HCT116 (cell line): ENCODE results near the gene CBLIF. TPM values are rescaled to one million over a fixed set of nuclear protein-coding genes. Genes with fewer than 3 reads are reported as not detected.

ENCODE experiments used
- ATAC-seq: fragments of 200-7000 bp; cut with Tn5 transposase; 2 replicates; pipeline ENCODE4 v1.9.1; 2020; ENCODE audit warnings: mild to moderate bottlenecking, moderate library complexity
- BruUV-seq: library from RNA; stranded (reverse); fragments of 400-500 nt; replicated peaks from 2 replicates; lab custom pipeline; 2021; lab: Mats Ljungman, UMichigan
- CTCF ChIA-PET: fragments of 300-600 bp; sonication (Branson Sonifier 250); formaldehyde crosslinking; loops from one replicate; lab custom pipeline; 2021; ENCODE audit warnings: antibody characterized with exemption; lab: Charles Lee
- POLR2A ChIA-PET: fragments of 300-600, 350-600 bp; sonication (Branson Sonifier 250); formaldehyde crosslinking; loops from one replicate; lab custom pipeline; 2021; ENCODE audit warnings: antibody characterized with exemption; lab: Charles Lee
- RAD21 ChIA-PET, 2 experiments: fragments of 300-600 bp; sonication (Branson Sonifier 250); formaldehyde crosslinking; loops; one replicate each; lab custom pipeline; 2023; ENCODE audit warnings: low total read pairs in 2 of 2; ENCODE audit not compliant: uncharacterized antibody in 2 of 2, unreplicated experiment in 2 of 2, low non-redundant PET in 1 of 2; lab: Charles Lee
- DNase-seq: peaks from one replicate; pipeline ENCODE4 v3.0.0-alpha.2; 2010; ENCODE audit warnings: low read depth, low spot score
- H2AFZ ChIP-seq: fragments of 200-600 bp; shearing (Covaris generic), sonication (generic); 2 replicates; pipeline ENCODE4 v1.6.1; 2017; ENCODE audit warnings: low read depth, mixed run types, mixed read lengths, antibody characterized with exemption, low read length; ENCODE audit not compliant: poor library complexity, severe bottlenecking
- H3K27ac ChIP-seq: 2 replicates; pipeline ENCODE4 v1.5.1; 2012; ENCODE audit warnings: low read depth, low read length
- H3K27me3 ChIP-seq: fragments of 200-600 bp; sonication (generic); 2 replicates; pipeline ENCODE4 v1.6.1; 2016; ENCODE audit warnings: mixed run types, low read length, mixed read lengths; ENCODE audit not compliant: insufficient read depth
- H3K36me3 ChIP-seq, 2 experiments: fragments of 200-500 bp in 1 of 2; fragments of 200-600 bp in 1 of 2; sonication (Bioruptor generic) in 1 of 2; sonication (generic) in 1 of 2; 2 replicates each; pipeline versions ENCODE4 v1.5.1 to v1.6.1; 2014 to 2016; ENCODE audit warnings: low read length in 2 of 2, inconsistent platforms in 1 of 2, mixed read lengths in 1 of 2, mixed run types in 1 of 2; ENCODE audit not compliant: insufficient read depth in 2 of 2, control insufficient read depth in 1 of 2
- H3K4me1 ChIP-seq, 2 experiments: fragments of 200-600 bp in 1 of 2; sonication (generic) in 1 of 2; 2 replicates each; pipeline versions ENCODE4 v1.5.1 to v1.6.1; 2012 to 2017; ENCODE audit warnings: low read length in 2 of 2, inconsistent platforms in 1 of 2, mild to moderate bottlenecking in 1 of 2, mixed read lengths in 1 of 2, mixed run types in 1 of 2, moderate library complexity in 1 of 2; ENCODE audit not compliant: insufficient read depth in 2 of 2, control insufficient read depth in 1 of 2
- H3K4me2 ChIP-seq: fragments of 200-600 bp; sonication (generic); 2 replicates; pipeline ENCODE4 v1.6.1; 2017; ENCODE audit warnings: mixed run types, low read length, mixed read lengths
- H3K4me3 ChIP-seq, 2 experiments: fragments of 200-600 bp in 1 of 2; sonication (generic) in 1 of 2; replicated peaks in 1 of 2; 2 replicates each; pipeline ENCODE4 v1.5.1; 2011 to 2016; ENCODE audit warnings: low read length in 2 of 2, control low read depth in 1 of 2, low read depth in 1 of 2, mild to moderate bottlenecking in 1 of 2, mixed read lengths in 1 of 2, mixed run types in 1 of 2
- H3K79me2 ChIP-seq: fragments of 200-600 bp; sonication (generic); 2 replicates; pipeline ENCODE4 v1.6.1; 2017; ENCODE audit warnings: mild to moderate bottlenecking, mixed run types, low read length, moderate library complexity, mixed read lengths; ENCODE audit not compliant: insufficient read depth
- H3K9ac ChIP-seq: fragments of 200-600 bp; sonication (generic); 2 replicates; pipeline ENCODE4 v1.6.1; 2016; ENCODE audit warnings: low read length, mixed read lengths
- H3K9me2 ChIP-seq: fragments of 200-600 bp; sonication (generic), shearing (Covaris generic); 2 replicates; pipeline ENCODE4 v1.6.1; 2017; ENCODE audit warnings: mixed run types, mild to moderate bottlenecking, moderate library complexity; ENCODE audit not compliant: insufficient read depth
- H3K9me3 ChIP-seq, 2 experiments: fragments of 200-500 bp in 1 of 2; fragments of 200-600 bp in 1 of 2; sonication (Bioruptor generic) in 1 of 2; sonication (generic) in 1 of 2; 2 replicates each; pipeline ENCODE4 v1.6.1; 2014 to 2017; ENCODE audit warnings: low read length in 2 of 2, mixed read lengths in 2 of 2, inconsistent platforms in 1 of 2, low read depth in 1 of 2, mild to moderate bottlenecking in 1 of 2, mixed run types in 1 of 2, moderate library complexity in 1 of 2; ENCODE audit not compliant: control insufficient read depth in 1 of 2, insufficient read depth in 1 of 2
- H4K20me1 ChIP-seq: fragments of 200-600 bp; sonication (generic), shearing (Covaris generic); 2 replicates; pipeline ENCODE4 v1.6.1; 2017; ENCODE audit warnings: mixed run types, mild to moderate bottlenecking, moderate library complexity; ENCODE audit not compliant: insufficient read depth
- CBX3 ChIP-seq: IDR thresholded peaks from 2 replicates; pipeline ENCODE4 v1.6.1; 2012; ENCODE audit warnings: low read depth
- CEBPB ChIP-seq: IDR thresholded peaks from 2 replicates; pipeline ENCODE4 v1.6.1; 2012; ENCODE audit warnings: low read depth
- EGR1 ChIP-seq: IDR thresholded peaks from 2 replicates; pipeline ENCODE4 v1.6.1; 2012; ENCODE audit warnings: low read depth
- ELF1 ChIP-seq: IDR thresholded peaks from 2 replicates; pipeline ENCODE4 v1.6.1; 2012; ENCODE audit warnings: low read depth, borderline replicate concordance
- EZH2 ChIP-seq: fragments of 200-600 bp; sonication (generic); IDR thresholded peaks from 2 replicates; pipeline ENCODE4 v1.6.1; 2017; ENCODE audit warnings: antibody characterized with exemption, mixed run types
- EZH2phosphoT487 ChIP-seq: fragments of 200-600 bp; IDR thresholded peaks from 2 replicates; pipeline ENCODE4 v1.6.1; 2018; ENCODE audit warnings: antibody characterized with exemption, borderline replicate concordance
- FOSL1 ChIP-seq: IDR thresholded peaks from 2 replicates; pipeline ENCODE4 v1.6.1; 2012; ENCODE audit warnings: low read depth
- POLR2A ChIP-seq: IDR thresholded peaks from 2 replicates; pipeline ENCODE4 v1.7.0; 2011; ENCODE audit warnings: borderline replicate concordance; ENCODE audit not compliant: insufficient read depth, insufficient read length; ENCODE audit errors: extremely low read depth
- RAD21 ChIP-seq: IDR thresholded peaks from 2 replicates; pipeline ENCODE4 v1.6.1; 2012; ENCODE audit warnings: low read depth, mild to moderate bottlenecking
- SIN3A ChIP-seq: IDR thresholded peaks from 2 replicates; pipeline ENCODE4 v1.6.1; 2012; ENCODE audit warnings: low read depth
- SP1 ChIP-seq: IDR thresholded peaks from 2 replicates; pipeline ENCODE4 v1.6.1; 2012; ENCODE audit warnings: low read depth
- SRF ChIP-seq: IDR thresholded peaks from 2 replicates; pipeline ENCODE4 v1.6.1; 2012; ENCODE audit warnings: low read depth
- YY1 ChIP-seq: IDR thresholded peaks from 2 replicates; pipeline ENCODE4 v1.6.1; 2011; ENCODE audit warnings: low read length, low read depth, moderate library complexity, mild to moderate bottlenecking; ENCODE audit not compliant: insufficient replicate concordance; ENCODE audit errors: extremely low read depth
- ZNF274 ChIP-seq: fragments of 200-500 bp; sonication (Bioruptor generic); IDR thresholded peaks from 2 replicates; pipeline ENCODE4 v1.6.1; 2014; ENCODE audit warnings: mild to moderate bottlenecking, low read depth, low read length, inconsistent platforms
- intact Hi-C: fragments of 100-400 bp; cut with micrococcal nuclease; formaldehyde crosslinking; loops from 2 replicates; pipeline ENCODE4 v1.10.0; 2022
- total RNA-seq: library from RNA; stranded (reverse); gene quantifications from one replicate; pipeline ENCODE4 v1.2.1, GENCODE V29; 2021; ENCODE audit not compliant: unreplicated experiment
- TF ChIP-seq, protein P1 (sequence below): IDR thresholded peaks from 2 replicates; pipeline ENCODE4 v1.6.1; 2012; ENCODE audit warnings: low read depth
- TF ChIP-seq, protein P2 (sequence below): IDR thresholded peaks from 2 replicates; pipeline ENCODE4 v1.6.1; 2011; ENCODE audit warnings: mild to moderate bottlenecking, low read length, moderate library complexity; ENCODE audit not compliant: insufficient replicate concordance; ENCODE audit errors: extremely low read depth
- TF ChIP-seq, protein P3 (sequence below): IDR thresholded peaks from 2 replicates; pipeline ENCODE4 v1.6.1; 2012

CBLIF gene
- total RNA-seq, 1 experiment from 2014 or later = not detected

DNA sequence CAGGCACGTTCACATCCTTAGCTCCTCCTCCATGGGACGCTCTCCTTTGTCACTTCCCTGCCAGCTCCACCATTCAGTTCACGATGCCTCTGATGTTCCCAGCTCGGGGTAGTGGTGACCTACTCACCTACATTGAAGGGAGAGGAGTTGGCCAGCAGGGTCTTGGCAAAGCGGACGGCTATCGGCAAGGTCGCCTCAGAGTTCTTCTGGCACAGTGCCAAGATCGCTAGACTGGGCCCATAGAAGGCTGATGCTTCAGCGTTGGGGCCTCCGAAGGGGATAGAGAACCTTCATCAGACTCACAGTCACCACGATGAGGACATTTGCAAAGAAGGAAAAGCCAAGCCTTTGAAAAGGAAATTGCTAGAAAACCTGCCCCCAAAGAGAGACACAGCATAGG, 3.0 kb downstream of the CBLIF start:
- POLR2A ChIA-PET = no interaction called here
- RAD21 ChIA-PET = no interaction called here

DNA sequence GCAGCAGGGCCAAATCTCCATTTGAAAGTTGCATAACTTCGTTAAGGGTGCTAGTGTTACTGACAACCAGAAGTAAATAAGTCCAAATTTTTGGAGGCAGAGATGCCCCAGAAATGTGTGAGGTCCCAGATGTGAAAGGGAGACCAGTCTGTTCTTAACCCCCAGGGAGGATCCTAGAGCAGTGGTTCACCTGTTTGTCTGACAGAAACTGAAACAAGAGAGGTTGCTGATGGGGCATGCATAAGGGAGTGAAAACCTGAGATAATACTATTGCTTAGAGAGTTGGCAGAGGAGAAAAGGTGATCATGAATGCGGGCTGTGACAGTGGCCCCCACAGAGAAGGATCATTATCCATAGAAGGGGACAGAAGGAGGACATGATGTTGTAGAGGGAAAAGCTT, 3.8 kb downstream of the CBLIF start:
- ChIA-PET CTCF (no interaction called here), RAD21 (no interaction called here), POLR2A (no interaction called here)
- BruUV-seq = no TSS peak
- H3K9me2 ChIP-seq = no peaks in the 10 kb centered on the region
- no peaks in the 10 kb centered on the region for H3K79me2 ChIP-seq
- no peaks in the 10 kb centered on the region for H4K20me1 ChIP-seq
- no peak overlapping the region for H3K9ac ChIP-seq
- no peak overlapping the region for H3K4me2 ChIP-seq
- H2AFZ ChIP-seq = no peak overlapping the region
- no peaks in the 10 kb centered on the region for H3K36me3 ChIP-seq
- no peaks in the 10 kb centered on the region for H3K4me1 ChIP-seq
- intact Hi-C loops = no loop called here
- no peaks in the 10 kb centered on the region for H3K27me3 ChIP-seq
- H3K4me3 ChIP-seq = no peak overlapping the region
- ATAC-seq (no peak), DNase-seq (no peak)
- H3K9me3 ChIP-seq = no peaks in the 10 kb centered on the region
- H3K27ac ChIP-seq = no peak overlapping the region
- no peak for TF ChIP-seq POLR2A
- no peak for TF ChIP-seq FOSL1
- no peak for TF ChIP-seq SP1
- TF ChIP-seq, protein P1, sequence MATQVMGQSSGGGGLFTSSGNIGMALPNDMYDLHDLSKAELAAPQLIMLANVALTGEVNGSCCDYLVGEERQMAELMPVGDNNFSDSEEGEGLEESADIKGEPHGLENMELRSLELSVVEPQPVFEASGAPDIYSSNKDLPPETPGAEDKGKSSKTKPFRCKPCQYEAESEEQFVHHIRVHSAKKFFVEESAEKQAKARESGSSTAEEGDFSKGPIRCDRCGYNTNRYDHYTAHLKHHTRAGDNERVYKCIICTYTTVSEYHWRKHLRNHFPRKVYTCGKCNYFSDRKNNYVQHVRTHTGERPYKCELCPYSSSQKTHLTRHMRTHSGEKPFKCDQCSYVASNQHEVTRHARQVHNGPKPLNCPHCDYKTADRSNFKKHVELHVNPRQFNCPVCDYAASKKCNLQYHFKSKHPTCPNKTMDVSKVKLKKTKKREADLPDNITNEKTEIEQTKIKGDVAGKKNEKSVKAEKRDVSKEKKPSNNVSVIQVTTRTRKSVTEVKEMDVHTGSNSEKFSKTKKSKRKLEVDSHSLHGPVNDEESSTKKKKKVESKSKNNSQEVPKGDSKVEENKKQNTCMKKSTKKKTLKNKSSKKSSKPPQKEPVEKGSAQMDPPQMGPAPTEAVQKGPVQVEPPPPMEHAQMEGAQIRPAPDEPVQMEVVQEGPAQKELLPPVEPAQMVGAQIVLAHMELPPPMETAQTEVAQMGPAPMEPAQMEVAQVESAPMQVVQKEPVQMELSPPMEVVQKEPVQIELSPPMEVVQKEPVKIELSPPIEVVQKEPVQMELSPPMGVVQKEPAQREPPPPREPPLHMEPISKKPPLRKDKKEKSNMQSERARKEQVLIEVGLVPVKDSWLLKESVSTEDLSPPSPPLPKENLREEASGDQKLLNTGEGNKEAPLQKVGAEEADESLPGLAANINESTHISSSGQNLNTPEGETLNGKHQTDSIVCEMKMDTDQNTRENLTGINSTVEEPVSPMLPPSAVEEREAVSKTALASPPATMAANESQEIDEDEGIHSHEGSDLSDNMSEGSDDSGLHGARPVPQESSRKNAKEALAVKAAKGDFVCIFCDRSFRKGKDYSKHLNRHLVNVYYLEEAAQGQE = no peak
- no peak for TF ChIP-seq EZH2phosphoT487
- no peak for TF ChIP-seq SIN3A
- TF ChIP-seq, protein P2, sequence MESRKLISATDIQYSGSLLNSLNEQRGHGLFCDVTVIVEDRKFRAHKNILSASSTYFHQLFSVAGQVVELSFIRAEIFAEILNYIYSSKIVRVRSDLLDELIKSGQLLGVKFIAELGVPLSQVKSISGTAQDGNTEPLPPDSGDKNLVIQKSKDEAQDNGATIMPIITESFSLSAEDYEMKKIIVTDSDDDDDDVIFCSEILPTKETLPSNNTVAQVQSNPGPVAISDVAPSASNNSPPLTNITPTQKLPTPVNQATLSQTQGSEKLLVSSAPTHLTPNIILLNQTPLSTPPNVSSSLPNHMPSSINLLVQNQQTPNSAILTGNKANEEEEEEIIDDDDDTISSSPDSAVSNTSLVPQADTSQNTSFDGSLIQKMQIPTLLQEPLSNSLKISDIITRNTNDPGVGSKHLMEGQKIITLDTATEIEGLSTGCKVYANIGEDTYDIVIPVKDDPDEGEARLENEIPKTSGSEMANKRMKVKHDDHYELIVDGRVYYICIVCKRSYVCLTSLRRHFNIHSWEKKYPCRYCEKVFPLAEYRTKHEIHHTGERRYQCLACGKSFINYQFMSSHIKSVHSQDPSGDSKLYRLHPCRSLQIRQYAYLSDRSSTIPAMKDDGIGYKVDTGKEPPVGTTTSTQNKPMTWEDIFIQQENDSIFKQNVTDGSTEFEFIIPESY = no peak
- no peak for TF ChIP-seq ELF1
- no peak for TF ChIP-seq CEBPB
- TF ChIP-seq, protein P3, sequence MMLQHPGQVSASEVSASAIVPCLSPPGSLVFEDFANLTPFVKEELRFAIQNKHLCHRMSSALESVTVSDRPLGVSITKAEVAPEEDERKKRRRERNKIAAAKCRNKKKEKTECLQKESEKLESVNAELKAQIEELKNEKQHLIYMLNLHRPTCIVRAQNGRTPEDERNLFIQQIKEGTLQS = no peak
- no peak for TF ChIP-seq EGR1
- TF ChIP-seq YY1 = no peak
- TF ChIP-seq RAD21 = no peak
- no peak for TF ChIP-seq EZH2

More for the DNA sequence above, 3.0 kb downstream of the CBLIF start:
- H3K27ac ChIP-seq = no peak overlapping the region
- no peaks in the 10 kb centered on the region for H3K9me3 ChIP-seq
- H3K27me3 ChIP-seq = no peaks in the 10 kb centered on the region
- no peak overlapping the region for H3K9ac ChIP-seq
- no peaks in the 10 kb centered on the region for H4K20me1 ChIP-seq
- no peaks in the 10 kb centered on the region for H3K9me2 ChIP-seq
- CTCF ChIA-PET = no interaction called here
- H3K4me1 ChIP-seq = no peaks in the 10 kb centered on the region
- no peak overlapping the region for H2AFZ ChIP-seq
- no peaks in the 10 kb centered on the region for H3K36me3 ChIP-seq
- no peak overlapping the region for H3K4me2 ChIP-seq
- no peak overlapping the region for H3K4me3 ChIP-seq
- BruUV-seq = no TSS peak
- no peaks in the 10 kb centered on the region for H3K79me2 ChIP-seq
- no peak for TF ChIP-seq CBX3
- TF ChIP-seq SRF = no peak
- no peak for TF ChIP-seq ZNF274
- no peak for TF ChIP-seq RAD21
- TF ChIP-seq, protein P3 = no peak
- TF ChIP-seq, all 23 proteins: peak for 0
- intact Hi-C loops = no loop called here
- ATAC-seq = no peak
- no peak for DNase-seq
